GM18526 (cell line): ENCODE results near the gene ACY1.

Experiments
- POLR2A ChIP-seq: IDR thresholded peaks from 3 replicates; pipeline ENCODE4 v1.6.1; 2011; ENCODE audit not compliant: insufficient read length; ENCODE audit errors: extremely low read depth

ACY1 gene

GRCh38 chr3:51967384-51968169 lies 15.8 kb upstream of the ACY1 start, which contains the start of gene PCBP4:
PCBP4 (minus strand) TSS chr3:51967454; CDS start chr3:51961240, 6,214 bp downstream.
- no peak for TF ChIP-seq POLR2A

- TF ChIP-seq POLR2A: no peak
Observed at GRCh38 chr3:51968170-51968775, 15.1 kb upstream of the ACY1 start.

DNA sequence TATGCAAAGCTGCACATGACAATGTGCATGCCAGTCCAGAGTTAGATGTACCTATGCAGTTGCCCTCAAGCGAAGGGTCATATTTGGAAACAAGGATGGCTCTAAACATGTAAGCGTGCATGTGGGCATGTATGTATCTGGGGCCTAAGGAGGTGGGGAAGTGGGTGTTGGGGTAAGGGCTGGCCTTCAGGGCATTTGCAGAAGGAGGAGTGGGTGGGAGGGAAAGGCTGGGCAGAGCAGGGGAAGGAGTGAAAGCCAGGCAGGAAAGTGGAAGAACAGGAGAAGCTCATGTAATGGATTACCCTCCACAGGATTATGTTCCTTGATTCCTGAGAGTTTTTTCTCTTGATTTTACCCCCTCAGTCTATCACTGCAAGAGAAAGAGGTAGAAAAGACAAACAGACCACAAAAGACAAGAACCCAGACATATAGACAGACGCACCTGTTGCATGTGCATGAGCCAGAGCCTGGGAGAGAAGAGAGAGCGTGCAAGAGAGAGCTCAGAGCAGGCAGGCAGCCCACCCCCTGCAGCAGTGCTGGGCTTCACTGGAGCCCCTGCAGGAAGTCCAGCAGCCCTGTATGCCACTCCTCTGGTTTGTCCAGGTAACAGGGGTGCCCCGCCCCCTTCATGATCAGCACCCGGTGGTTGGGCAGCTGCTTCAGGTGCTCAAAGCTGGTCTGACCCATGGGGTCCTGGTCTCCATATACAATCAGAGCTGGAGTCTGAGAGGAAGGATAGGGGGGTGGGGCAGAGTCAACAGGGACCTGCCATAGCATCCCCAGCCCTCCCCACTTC lies 14.3 kb upstream of the ACY1 start:
- TF ChIP-seq POLR2A: no peak

GRCh38 chr3:51969841-51970240 lies 13.5 kb upstream of the ACY1 start:
- TF ChIP-seq POLR2A: no peak

GRCh38 chr3:51970606-51971300 lies 12.6 kb upstream of the ACY1 start:
- no peak for TF ChIP-seq POLR2A

DNA sequence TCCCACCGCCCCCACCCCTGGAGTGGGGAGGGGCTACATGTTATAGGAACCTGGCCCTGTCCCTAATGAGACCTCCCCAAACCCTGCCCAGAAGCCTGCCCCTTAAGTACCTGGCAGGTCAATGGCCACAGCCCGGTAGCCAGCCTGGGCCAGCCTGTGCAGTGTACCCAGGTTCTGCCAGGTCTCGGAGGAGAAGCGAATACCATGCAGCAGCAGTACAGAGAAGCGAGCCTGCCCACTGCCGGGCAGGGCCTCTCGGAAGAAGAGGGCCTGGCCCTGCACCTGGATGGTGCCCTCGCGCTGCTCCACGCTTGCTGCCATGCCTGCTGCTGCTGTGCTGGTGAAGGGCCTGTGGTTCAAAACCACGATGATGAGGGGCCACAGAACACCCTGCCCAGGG lies 12.0 kb upstream of the ACY1 start:
- TF ChIP-seq POLR2A: no peak

DNA sequence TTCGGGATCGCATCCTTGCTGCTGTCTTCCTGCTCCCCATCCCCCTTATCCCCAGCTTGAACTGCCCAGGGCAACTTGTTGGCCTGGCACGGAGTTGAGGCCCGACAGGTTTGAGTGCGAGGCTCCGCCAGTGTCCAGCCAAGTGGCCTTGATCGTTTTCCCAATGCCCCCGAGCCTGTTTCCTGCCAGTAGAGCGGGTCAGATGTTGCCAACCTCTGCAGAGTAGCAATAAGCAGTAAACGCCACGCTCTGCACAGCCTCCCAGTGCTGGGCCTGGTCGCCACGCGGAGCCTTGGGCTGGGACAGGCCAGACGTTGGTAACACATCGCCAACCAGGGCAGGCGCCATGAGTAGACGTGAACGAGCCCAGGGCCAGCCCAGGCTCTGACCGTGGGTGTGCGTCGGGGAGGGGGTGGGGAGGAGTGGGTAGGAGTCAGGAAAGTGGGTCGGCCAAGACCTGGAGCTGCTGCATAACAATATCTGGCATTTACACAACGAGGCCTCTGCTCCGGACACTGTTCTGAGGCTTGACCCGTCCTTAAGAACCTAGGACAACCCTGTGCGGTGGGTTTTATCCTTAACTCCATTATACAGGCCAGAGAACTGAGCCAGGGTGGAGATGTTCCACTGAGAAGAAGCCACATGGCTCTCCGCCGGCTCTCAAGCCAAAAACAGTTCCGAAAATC lies 8.9 kb upstream of the ACY1 start:
- no peak for TF ChIP-seq POLR2A

DNA sequence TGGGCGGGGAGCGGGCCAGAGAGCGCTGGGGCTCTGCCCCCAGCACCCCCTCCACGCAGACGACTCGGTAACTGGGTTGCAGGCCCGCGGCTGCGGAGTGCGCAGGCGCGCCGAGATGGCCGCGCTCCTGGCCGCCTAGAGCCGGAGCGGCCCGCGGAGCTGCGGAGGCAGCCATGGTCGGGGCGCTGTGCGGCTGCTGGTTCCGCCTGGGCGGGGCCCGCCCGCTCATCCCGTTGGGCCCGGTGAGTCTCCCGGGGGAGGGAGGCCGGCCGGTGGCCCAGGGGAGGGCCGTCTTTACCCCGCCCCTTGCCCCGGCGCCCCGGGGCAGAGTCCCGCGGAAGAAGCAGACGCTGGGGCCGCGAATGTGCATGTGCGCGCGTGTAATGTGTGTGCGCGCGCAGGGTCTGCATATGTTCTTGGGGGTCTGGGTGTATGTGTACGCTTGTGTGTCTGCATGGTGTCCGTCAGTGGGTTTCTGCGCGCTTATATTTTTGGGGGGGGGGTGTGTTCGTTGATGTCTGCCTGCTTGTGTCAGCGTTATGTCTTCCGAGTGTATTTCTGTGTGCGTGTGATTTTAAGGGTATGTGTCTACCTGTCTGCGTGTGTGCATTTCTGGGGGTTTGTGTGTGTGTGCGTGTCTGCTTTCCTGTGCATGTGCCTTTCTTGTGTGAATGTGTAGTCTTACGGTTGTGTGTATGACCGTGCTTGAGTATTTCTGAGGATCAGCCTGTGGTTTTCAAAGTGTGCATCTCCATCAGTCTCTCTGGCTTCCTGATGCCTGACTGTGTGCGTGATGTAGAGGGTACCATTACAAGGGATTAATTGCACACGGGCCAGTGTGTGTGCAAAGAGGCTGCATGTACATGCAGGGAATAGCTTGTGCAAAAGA lies 8.1 kb upstream of the ACY1 start, which contains the start of gene ABHD14A:
Gene ABHD14A (plus strand): TSS at position 102 of the 889 bp plus-strand sequence. CDS start 72 bp downstream, at position 174.
- TF ChIP-seq POLR2A: peak; percentile 75

- no peak for TF ChIP-seq POLR2A
Observed at GRCh38 chr3:51975852-51976549, 7.3 kb upstream of the ACY1 start.

- no peak for TF ChIP-seq POLR2A
Observed at GRCh38 chr3:51977446-51978142, 5.7 kb upstream of the ACY1 start.

- TF ChIP-seq POLR2A: no peak
Observed at GRCh38 chr3:51978143-51978502, 5.2 kb upstream of the ACY1 start.

DNA sequence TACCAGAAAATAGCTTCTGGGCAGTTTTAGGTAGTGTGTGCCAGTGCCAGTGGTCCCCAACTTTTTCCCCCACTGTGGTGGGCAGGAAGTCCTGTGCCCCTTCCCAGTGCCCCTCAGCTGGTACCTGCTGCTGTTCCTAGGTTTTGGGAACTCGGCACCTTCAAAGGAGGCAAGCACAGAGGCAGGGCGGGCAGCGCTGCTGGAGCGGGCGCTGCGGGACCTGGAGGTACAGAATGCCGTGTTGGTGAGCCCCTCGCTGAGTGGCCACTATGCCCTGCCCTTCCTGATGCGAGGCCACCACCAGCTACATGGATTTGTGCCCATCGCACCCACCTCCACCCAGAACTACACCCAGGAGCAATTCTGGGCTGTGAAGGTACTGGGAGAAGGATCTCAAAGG lies 3.1 kb upstream of the ACY1 start:
- TF ChIP-seq POLR2A: no peak

GRCh38 chr3:51982352-51982837 lies 940 bp upstream of the ACY1 start:
- no peak for TF ChIP-seq POLR2A
